CD4-positive, alpha-beta T cell treated with Interleukin-6 for 4 hours (primary cell): ENCODE measurements around the gene KRT4.
"Not testable (repeated sequence)": the region's sequence is repeated elsewhere in the genome, so short reads cannot be mapped to it uniquely, and the experiment has no call there.

ENCODE experiments used
- DNase-seq: peaks from one replicate; pipeline ENCODE4 v3.0.0-alpha.2; 2020; ENCODE audit warnings: mixed read lengths

Gene KRT4

GRCh38 chr12:52807544-52808470 is 6.1 kb downstream of the KRT4 start:
- no peak for DNase-seq

GRCh38 chr12:52806821-52807543 is 6.9 kb downstream of the KRT4 start:
- no peak for DNase-seq

- no peak for DNase-seq
Observed at GRCh38 chr12:52806169-52806811, 7.6 kb downstream of the KRT4 start.

DNA sequence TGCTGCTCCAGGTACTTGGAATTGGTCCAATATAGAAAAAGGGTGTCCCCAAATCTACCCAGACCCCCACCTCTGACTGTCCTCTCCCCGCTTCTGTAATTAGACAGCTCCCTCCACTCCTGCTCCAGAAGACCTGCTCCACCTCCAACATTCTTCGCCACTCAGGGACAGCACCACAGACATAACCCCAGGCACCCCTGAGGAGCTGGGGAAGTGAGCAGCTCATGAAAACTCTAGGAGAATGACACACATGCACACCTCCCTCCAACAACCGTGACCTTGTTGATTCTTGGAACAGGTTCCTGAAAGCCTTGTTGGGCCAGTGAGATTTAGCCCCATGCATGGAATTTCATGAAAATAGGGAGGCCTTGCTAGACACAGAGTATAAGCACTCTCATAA is 8.2 kb downstream of the KRT4 start:
- DNase-seq = no peak

DNA sequence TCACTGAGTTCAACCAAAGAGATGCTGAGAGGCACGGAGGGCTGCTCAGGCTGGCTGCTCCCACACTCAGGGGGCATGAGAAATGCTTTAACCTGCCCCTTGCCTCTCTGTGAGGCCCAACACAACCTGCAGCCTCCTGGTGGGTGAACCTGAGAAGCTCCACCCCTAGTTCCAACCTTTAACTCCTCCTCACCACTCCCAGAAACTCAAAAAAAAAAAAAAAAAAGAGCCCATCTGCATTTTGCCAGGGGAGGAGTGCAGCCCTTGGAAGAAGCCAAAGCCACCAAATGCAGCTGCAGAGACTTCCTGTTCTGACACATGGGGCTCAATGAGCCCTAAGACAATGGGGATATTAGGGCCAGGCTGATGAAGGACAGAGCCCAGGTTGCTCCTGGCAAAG is 8.9 kb downstream of the KRT4 start:
- no peak for DNase-seq

DNA sequence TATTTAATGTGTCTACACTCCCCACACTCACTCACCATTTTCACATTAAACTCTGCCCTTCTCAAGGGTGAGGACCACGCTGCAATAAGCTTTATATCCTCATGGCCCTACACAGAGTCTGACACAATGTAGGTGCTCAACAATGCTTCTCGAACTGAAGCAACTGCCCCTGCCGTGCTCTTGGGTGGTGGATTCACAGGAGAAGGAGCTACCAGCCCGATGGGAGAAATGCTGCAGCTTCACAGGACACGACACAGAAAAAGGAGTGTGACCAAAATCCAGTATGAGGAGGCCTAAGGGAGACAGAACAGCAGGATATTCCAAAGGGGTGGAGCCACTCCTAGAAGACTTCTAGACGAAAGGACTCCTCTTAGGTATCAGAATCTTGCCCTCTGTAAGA is 11.5 kb downstream of the KRT4 start:
- no peak for DNase-seq

DNA sequence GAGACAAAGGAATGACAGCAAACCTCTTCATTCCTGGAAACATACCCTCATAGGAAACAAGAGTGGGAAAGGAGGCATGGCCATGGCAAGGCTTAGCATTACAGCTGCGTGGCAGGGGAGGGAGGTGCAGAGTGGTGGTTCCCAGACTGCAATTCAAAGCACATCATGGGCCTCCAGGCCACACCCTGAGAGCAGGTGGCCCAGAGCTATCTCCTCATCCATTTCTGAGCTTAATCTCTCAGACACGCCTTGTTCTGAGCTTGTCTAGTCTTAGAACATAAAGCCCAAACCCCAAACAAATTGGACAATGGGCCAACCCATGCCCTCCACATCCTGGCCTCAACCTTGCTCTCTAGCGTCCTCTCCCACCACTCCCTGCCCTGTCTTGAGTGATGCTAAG is 12.1 kb downstream of the KRT4 start:
- no peak for DNase-seq

- no peak for DNase-seq
Observed at GRCh38 chr12:52800259-52800917, 13.5 kb downstream of the KRT4 start.

GRCh38 chr12:52799505-52800211 is 14.3 kb downstream of the KRT4 start:
- no peak for DNase-seq

- DNase-seq = no peak
Observed at GRCh38 chr12:52798671-52799504, 15.0 kb downstream of the KRT4 start.

GRCh38 chr12:52798003-52798670 is 15.8 kb downstream of the KRT4 start:
- DNase-seq = no peak

- no peak for DNase-seq
Observed at GRCh38 chr12:52797529-52797894, 16.4 kb downstream of the KRT4 start.

- DNase-seq = no peak
Observed at GRCh38 chr12:52796839-52797528, 16.9 kb downstream of the KRT4 start.

DNA sequence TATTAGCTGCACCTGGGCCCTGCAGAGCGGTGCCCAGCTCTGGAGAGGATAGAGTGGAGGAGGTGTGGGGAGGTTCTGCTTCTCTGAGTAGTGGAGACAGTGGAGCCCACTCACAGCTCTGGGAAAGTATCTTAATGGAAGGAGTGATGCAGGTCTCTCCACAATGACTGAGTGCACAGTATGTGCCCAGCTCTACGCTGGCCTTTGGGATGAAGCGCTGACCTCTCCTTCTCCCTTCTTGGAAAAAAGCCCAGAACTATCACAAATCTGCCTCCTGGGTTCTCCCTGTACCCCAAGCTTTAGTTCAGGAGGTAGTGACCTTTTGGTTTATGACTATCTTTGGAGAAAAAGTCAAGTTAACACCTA is 17.5 kb downstream of the KRT4 start:
- DNase-seq = no peak

GRCh38 chr12:52795694-52796428 is 18.1 kb downstream of the KRT4 start, which contains the start of gene KRT3:
Gene KRT3 (minus strand): TSS chr12:52796117. CDS start chr12:52796042, 75 bp downstream.
- no peak for DNase-seq

DNA sequence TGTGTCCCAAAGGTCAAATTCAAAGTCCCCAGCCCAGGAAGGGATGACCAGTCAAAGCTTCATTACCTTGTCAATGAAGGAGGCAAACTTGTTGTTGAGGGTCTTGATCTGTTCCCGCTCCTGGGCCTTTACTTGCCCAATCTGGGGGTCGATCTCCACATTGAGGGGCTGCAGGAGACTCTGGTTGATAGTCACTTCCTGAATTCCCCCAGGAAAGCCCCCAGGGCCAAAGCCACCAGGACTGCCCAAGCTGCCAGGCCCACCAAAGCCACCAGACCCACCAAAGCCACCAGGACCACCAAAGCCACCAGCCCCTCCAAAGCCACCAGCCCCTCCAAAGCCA is 18.6 kb downstream of the KRT4 start:
- not testable (repeated sequence) for DNase-seq

GRCh38 chr12:52794479-52795331 is 19.2 kb downstream of the KRT4 start:
- DNase-seq = no peak

GRCh38 chr12:52792185-52793029 is 21.5 kb downstream of the KRT4 start:
- DNase-seq = no peak
